GM23338 (cell line): ENCODE data around the gene SIGMAR1.

Source experiments
- CTCF ChIP-seq, 2 experiments: fragments of 200-600 bp in 1 of 2; sonication (generic) in 1 of 2; conservative IDR thresholded peaks; 2 replicates each; pipeline versions ENCODE4 v1.5.1 to v1.6.1; 2016 to 2017; ENCODE audit warnings: antibody characterized with exemption in 2 of 2, low read depth in 2 of 2, mild to moderate bottlenecking in 2 of 2, moderate library complexity in 1 of 2
- EZH2 ChIP-seq: fragments of 200-600 bp; sonication (generic); IDR thresholded peaks from one replicate; pipeline ENCODE4 v1.8.0; 2017; ENCODE audit warnings: antibody characterized with exemption, mild to moderate bottlenecking, low read depth; ENCODE audit not compliant: unreplicated experiment
- POLR2AphosphoS5 ChIP-seq: IDR thresholded peaks from 2 replicates; pipeline ENCODE4 v1.6.1; 2016; ENCODE audit warnings: antibody characterized with exemption, low read depth

DNA sequence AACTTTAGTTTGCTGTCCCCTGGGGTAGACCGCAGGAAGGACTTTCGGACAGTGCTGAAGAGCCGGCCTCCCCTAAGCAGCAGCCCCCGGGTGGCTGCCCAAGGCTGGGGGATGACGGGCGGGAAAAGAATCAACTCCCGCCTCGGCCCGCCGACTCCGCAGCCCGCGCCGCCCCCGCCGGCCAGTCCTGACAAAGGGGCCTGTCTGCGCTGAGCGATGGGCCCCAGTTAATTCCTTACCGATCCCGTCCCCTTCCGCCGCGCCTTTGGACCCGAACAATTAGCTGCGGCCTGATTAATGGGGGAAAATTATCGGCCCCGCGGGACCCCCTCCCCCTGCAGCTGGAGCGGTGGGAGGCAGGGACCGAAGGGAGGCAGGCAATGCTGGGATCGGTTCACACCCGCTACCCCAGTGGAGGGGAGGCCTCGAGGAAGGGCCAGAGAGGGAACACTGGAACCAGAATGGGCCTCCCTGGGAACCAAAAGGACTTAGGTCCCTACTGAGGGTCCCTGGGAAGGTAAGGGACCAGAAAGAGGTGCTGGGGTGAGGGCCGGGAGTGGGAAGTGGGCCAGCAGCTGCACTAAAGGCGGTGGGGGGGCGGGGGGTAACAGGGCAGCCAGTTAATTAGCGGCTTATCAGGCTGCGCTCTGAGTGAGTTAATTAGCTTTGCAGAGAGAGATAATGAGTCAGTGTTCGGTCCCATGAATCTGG is 13.0 kb downstream of the SIGMAR1 start:
- TF ChIP-seq CTCF (conservative IDR thresholded peaks at IDR 0.05; ENCODE audit: low read depth in 2 of 2) (no peak), EZH2 (peak; percentile 86), POLR2AphosphoS5 (no peak)
